ENCODE data around the gene CIP2A. TPM values are rescaled to one million over a fixed set of nuclear protein-coding genes. Genes with fewer than 3 reads are reported as not detected.

CIP2A gene
- total and polyA plus RNA-seq, 2 of the 8 experiments (the other 6 are each of a cell fraction or from before 2014, with no cell fraction given) = 11.9 to 38.0 TPM

DNA sequence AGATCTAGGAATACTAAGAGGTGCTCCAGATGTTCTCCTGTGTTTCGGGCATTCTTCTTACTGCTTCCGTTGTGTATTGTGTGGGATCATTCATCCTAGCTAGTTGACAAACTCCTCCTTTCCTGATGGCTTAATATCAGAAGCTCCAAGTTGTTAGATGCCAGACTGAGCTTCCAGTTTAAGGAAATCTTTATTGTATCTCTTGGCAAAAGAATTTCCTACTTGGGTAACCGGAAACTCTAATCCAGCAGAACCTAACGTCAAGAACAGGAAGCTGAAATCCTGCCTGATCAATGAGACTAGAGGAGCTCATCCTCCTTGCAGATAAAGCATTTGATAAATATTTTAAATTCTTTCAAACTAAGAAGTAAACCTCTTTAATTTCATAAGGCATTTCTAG lies 51.2 kb downstream of the CIP2A start (continued):
- no peak for TF ChIP-seq JUND (IDR thresholded peaks at IDR 0.05; ENCODE audit: low read length)
- TF ChIP-seq PHF8 (conservative IDR thresholded peaks at IDR 0.05; ENCODE audit: low read depth, low read length) = no peak
- TF ChIP-seq GTF2F1 (IDR thresholded peaks at IDR 0.05; ENCODE audit: borderline replicate concordance, low read depth, low read length) = no peak
